ENCODE data around the gene CDC34. TPM values are rescaled to one million over a fixed set of nuclear protein-coding genes. Genes with fewer than 3 reads are reported as not detected.

Gene CDC34
- total RNA-seq, 1 donor from 2014 or later: 52.8 TPM

DNA sequence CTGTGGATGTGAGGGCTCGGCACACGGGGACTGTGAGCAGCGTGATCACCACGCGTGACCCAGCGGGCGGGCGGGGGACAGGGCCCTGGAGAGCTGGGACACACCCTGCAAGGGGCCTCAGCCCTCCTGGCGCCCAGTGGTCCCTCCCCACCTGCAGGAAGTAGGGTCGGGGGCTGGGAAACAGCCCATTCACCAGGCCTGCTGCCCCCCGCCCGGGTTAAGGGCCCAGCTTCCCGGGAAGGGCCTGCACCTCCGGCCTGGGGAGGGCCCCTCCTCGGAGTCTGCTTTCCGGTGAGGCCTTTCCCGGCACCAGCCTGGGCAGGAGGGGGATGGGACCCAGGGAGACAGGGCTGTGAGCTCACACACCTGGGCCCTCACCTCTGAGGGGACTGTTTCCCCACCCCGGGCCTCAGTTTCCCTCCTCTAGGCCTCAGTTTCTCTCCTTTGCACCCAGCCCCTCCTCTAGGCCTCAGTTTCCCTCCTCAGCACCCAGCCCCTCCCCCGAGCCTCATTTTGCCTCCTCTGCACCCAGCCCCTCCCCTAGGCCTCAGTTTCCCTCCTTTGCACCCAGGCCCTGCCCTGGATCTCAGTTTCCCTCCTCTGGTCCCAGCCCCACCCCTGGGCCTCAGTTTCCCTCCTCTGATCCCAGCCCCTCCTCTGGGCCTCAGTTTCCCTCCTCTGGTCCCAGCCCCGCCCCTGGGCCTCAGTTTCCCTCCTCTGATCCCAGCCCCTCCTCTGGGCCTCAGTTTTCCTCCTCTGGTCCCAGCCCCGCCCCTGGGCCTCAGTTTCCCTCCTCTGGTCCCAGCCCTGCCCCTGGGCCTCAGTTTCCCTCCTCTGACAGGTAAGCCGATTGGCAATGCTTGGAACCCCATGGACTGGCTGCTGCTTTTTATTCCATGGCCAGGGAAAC, 37.1 kb upstream of the CDC34 start:
- Mint-ChIP-seq H3K27ac (no peak overlapping the region), H3K36me3 (ENCODE audit: low read depth) (peaks cover 1% of the 10 kb centered on the region), H3K4me1 (peaks cover 2% of the 10 kb centered on the region), H3K4me3 (no peak overlapping the region), H3K27me3 (peaks cover 14% of the 10 kb centered on the region), H3K9me3 (no peaks in the 10 kb centered on the region)
- DNase-seq: no peak
- intact Hi-C loops (cut with micrococcal nuclease): no loop called here

DNA sequence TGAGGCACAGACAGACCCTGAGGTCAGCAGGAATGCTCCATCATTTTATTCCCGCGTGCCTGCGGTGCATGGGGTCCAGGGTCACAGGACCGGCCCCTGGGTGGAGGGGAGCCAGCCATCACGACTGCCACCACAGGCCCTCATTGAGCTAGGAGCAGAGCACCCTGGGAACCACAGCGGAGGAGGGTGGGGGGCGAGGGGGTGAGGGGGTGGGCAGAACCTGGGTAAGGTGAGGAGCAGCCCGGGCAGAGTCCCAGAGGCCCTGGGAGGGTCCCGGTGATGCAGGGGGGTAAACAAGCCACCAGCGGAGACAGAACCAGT, 36.5 kb upstream of the CDC34 start:
- Mint-ChIP-seq H3K27me3 (peaks cover 17% of the 10 kb centered on the region), H3K27ac (no peak overlapping the region), H3K9me3 (no peaks in the 10 kb centered on the region), H3K36me3 (ENCODE audit: low read depth) (peaks cover 1% of the 10 kb centered on the region), H3K4me3 (no peak overlapping the region), H3K4me1 (no peaks in the 10 kb centered on the region)
- intact Hi-C loops (cut with micrococcal nuclease): no loop called here
- no peak for DNase-seq

DNA sequence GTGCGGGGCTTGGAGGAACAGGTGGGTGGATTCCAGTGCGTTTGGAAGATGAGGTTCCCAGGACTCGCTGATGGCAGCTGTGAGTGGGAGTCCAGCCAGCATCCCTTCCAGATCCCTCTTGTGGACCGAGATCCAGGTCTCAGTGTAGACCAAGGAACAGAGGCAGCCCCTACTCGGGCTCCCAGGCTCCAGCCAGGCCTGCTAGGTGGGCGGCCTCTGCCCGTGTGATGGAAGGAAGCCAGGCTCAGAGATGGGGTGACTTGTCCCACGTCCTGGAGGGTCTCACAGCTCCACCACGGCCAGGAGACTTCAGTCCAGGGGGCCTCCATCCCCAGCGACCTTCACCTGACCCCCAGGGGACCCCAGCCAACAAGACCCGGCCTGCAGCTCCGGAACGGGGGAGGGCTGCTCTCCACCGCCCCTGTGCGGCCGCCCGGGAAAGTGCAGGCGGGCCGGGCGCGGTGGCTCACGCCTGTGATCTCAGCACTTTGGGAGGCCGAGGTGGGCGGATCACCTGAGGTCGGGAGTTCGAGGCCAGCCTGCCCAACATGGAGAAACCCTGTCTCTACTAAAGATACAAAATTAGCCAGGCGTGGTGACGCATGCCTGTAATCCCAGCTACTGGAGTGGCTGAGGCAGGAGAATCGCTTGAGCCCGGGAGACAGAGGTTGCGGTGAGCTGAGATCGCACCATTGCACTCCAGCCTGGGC, 36.0 kb upstream of the CDC34 start:
- Mint-ChIP-seq H3K27me3 (peaks cover 17% of the 10 kb centered on the region), H3K36me3 (ENCODE audit: low read depth) (peaks cover 1% of the 10 kb centered on the region), H3K9me3 (no peaks in the 10 kb centered on the region), H3K27ac (no peak overlapping the region), H3K4me3 (no peak overlapping the region), H3K4me1 (no peaks in the 10 kb centered on the region)
- DNase-seq: peak; percentile 87
- intact Hi-C loops (cut with micrococcal nuclease): no loop called here

DNA sequence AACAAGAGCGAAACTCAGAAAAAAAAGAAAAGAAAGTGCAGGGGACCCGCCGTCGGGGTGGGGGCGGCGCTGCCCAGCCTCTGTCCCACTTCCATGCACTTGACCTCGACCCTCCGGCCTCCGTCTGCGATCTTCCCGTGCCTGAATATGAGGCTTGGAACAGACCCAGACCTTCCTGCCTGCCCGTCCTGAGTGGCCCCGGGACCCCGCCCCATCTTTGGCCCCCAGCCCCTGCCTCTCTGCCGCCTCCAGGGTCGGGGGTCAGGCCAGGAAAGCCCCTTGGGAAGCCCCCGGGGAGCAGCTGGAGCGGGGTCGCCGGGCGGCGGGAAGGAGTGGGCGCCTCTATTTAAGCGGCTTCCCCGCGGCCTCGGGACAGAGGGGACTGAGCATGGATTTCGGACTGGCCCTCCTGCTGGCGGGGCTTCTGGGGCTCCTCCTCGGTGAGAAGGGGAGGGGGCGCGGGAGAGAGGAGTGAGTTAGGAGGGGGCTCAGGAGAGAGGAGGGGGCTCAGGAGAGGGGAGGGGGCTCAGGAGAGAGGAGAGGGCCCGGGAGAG, 35.4 kb upstream of the CDC34 start, which contains the start of gene MADCAM1:
Gene MADCAM1 (plus strand): TSS at position 375 of the 554 bp plus-strand sequence. CDS start 14 bp downstream, at position 389.
- no peak within 1 kb of the TSS for H3K4me3 Mint-ChIP-seq
- DNase-seq: no peak
- no peaks in the 10 kb centered on the region for H3K9me3 Mint-ChIP-seq
- H3K27ac Mint-ChIP-seq: no peak within 1 kb of the TSS
- peaks cover 1% of the 10 kb centered on the region for H3K36me3 Mint-ChIP-seq (ENCODE audit: low read depth)
- intact Hi-C loops (cut with micrococcal nuclease): no loop called here
- H3K4me1 Mint-ChIP-seq: no peaks in the 10 kb centered on the region
- peaks cover 17% of the 10 kb centered on the region for H3K27me3 Mint-ChIP-seq

DNA sequence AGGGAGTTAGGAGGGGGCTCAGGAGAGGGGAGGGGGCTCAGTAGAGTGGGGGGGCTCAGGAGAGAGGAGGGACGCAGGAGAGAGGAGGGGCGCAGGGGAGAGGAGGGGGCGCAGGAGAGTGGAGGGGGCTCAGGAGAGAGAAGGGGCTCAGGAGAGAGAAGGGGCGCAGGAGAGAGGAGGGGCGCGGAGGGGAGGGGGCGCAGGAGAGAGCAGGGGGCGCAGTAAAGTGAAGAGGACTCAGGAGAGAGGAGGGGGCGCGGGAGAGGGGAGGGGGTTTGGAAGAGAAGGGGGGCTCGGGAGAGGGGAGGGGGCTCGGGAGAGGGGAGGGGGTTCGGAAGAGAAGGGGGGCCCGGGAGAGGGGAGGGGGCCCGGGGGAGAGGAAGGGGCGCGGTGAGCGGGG, 34.6 kb upstream of the CDC34 start:
- H3K4me1 Mint-ChIP-seq: no peaks in the 10 kb centered on the region
- intact Hi-C loops (cut with micrococcal nuclease): no loop called here
- H3K4me3 Mint-ChIP-seq: no peak overlapping the region
- H3K9me3 Mint-ChIP-seq: no peaks in the 10 kb centered on the region
- no peak overlapping the region for H3K27ac Mint-ChIP-seq
- H3K36me3 Mint-ChIP-seq (ENCODE audit: low read depth): peaks cover 1% of the 10 kb centered on the region
- no peak for DNase-seq
- peaks cover 19% of the 10 kb centered on the region for H3K27me3 Mint-ChIP-seq

DNA sequence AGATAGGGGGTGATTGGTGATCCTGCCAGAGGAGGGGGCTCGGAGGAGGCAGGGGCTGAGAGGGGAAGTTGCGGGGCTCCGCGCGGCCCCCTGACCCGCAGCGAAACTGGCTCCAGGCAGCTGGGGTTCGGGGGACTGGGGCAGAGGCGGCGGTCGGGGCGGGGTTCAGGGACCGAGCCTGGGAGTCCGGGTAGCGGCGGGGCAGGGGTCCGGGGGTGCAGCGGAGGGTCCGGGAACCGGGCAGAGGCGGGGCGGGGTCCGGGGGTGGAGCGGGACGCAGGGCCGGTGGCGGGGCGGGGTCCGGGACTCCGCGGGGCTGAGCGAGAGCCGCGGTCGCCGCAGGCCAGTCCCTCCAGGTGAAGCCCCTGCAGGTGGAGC, 34.1 kb upstream of the CDC34 start:
- peaks cover 1% of the 10 kb centered on the region for H3K4me1 Mint-ChIP-seq

DNA sequence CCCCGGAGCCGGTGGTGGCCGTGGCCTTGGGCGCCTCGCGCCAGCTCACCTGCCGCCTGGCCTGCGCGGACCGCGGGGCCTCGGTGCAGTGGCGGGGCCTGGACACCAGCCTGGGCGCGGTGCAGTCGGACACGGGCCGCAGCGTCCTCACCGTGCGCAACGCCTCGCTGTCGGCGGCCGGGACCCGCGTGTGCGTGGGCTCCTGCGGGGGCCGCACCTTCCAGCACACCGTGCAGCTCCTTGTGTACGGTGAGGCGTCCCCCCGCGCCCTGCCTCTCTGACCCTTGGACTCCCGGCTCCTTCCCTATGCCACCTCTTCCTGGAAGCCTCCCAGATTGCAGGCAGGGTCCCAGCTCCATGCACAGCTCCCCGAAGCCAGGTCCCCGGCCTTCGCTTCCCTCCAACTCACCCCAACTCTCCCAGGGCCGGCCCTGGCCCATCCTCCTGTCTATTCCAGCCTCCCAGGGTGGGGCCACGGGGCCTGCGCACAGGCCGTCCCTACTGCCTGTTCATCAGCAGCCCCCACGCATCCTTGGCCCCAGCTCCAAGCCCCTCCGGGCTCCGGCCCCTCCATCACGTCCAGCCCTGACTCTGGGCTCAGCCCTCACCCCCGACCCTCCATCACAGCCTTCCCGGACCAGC, 33.6 kb upstream of the CDC34 start:
- Mint-ChIP-seq H3K36me3 (ENCODE audit: low read depth) (no peaks in the 10 kb centered on the region), H3K4me3 (no peak overlapping the region), H3K27ac (no peak overlapping the region), H3K4me1 (peaks cover 4% of the 10 kb centered on the region), H3K9me3 (no peaks in the 10 kb centered on the region), H3K27me3 (peaks cover 19% of the 10 kb centered on the region)
- intact Hi-C loops (cut with micrococcal nuclease): no loop called here
- no peak for DNase-seq

More for the DNA sequence above, 34.1 kb upstream of the CDC34 start:
- no peak for DNase-seq
- intact Hi-C loops (cut with micrococcal nuclease): no loop called here
- H3K27me3 Mint-ChIP-seq: peaks cover 19% of the 10 kb centered on the region
- H3K27ac Mint-ChIP-seq: no peak overlapping the region
- no peak overlapping the region for H3K4me3 Mint-ChIP-seq
- H3K9me3 Mint-ChIP-seq: no peaks in the 10 kb centered on the region
- H3K36me3 Mint-ChIP-seq (ENCODE audit: low read depth): peaks cover 1% of the 10 kb centered on the region

DNA sequence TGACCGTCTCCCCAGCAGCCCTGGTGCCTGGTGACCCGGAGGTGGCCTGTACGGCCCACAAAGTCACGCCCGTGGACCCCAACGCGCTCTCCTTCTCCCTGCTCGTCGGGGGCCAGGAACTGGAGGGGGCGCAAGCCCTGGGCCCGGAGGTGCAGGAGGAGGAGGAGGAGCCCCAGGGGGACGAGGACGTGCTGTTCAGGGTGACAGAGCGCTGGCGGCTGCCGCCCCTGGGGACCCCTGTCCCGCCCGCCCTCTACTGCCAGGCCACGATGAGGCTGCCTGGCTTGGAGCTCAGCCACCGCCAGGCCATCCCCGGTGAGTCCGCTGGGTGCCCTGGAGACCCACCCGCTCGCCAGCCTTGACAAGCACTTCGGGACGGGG, 33.1 kb upstream of the CDC34 start:
- Mint-ChIP-seq H3K36me3 (ENCODE audit: low read depth) (no peaks in the 10 kb centered on the region), H3K27ac (no peak overlapping the region), H3K4me1 (peaks cover 4% of the 10 kb centered on the region), H3K27me3 (peaks cover 19% of the 10 kb centered on the region), H3K9me3 (no peaks in the 10 kb centered on the region), H3K4me3 (no peak overlapping the region)
- intact Hi-C loops (cut with micrococcal nuclease): no loop called here
- DNase-seq: no peak

DNA sequence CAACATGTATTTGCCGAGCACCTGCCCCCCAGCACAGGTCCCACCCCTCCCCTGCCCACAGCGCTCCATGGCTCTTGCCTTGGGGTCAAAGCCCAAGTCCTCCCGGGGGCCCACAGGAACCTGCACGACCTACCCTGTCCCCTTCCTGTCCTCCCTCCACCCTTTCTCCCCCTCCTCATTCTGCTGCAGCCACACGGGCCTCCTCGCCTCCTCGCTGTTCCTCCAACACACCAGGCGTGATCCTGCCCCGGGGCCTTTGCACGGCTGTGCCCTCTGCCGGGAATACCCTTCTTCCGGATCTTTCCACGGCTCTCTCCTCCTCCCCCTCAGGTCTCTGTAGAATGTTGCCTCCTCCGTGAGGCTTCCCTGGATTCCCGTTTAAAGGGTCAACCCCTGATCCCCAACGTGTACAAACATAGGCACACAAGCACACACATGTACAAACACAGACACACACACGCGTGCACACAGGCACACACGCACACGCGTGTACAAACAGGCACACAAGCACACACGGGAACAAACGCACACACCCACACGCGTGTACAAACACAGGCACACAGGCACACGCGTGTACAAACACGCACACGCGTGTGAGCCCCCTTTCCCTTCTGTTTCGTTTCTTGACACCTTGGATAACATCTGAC, 32.5 kb upstream of the CDC34 start:
- Mint-ChIP-seq H3K4me3 (no peak overlapping the region), H3K9me3 (no peaks in the 10 kb centered on the region), H3K27ac (peak overlapping the region; percentile 41), H3K36me3 (ENCODE audit: low read depth) (no peaks in the 10 kb centered on the region), H3K4me1 (peaks cover 4% of the 10 kb centered on the region), H3K27me3 (peaks cover 19% of the 10 kb centered on the region)
- intact Hi-C loops (cut with micrococcal nuclease): no loop called here
- no peak for DNase-seq

DNA sequence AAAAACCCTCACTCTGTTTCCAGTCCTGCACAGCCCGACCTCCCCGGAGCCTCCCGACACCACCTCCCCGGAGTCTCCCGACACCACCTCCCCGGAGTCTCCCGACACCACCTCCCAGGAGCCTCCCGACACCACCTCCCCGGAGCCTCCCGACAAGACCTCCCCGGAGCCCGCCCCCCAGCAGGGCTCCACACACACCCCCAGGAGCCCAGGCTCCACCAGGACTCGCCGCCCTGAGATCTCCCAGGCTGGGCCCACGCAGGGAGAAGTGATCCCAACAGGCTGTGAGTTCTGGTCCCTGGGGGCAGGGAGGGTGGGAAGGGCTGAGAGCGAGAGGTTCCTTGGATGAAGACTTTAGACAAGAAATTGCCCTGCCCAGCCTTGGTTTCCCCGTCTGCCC, 29.9 kb upstream of the CDC34 start:
- H3K4me3 Mint-ChIP-seq: no peak overlapping the region
- no peak for DNase-seq
- no peaks in the 10 kb centered on the region for H3K36me3 Mint-ChIP-seq (ENCODE audit: low read depth)
- intact Hi-C loops (cut with micrococcal nuclease): no loop called here
- no peaks in the 10 kb centered on the region for H3K9me3 Mint-ChIP-seq
- peaks cover 9% of the 10 kb centered on the region for H3K4me1 Mint-ChIP-seq
- no peak overlapping the region for H3K27ac Mint-ChIP-seq
- peaks cover 16% of the 10 kb centered on the region for H3K27me3 Mint-ChIP-seq

DNA sequence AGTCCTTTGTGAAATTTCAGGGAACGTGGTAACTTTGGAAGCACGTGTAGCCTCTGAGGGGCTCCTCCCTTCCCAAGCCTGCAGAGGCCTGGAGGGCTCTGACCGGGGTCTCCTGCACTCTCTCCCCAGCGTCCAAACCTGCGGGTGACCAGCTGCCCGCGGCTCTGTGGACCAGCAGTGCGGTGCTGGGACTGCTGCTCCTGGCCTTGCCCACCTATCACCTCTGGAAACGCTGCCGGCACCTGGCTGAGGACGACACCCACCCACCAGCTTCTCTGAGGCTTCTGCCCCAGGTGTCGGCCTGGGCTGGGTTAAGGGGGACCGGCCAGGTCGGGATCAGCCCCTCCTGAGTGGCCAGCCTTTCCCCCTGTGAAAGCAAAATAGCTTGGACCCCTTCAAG, 26.9 kb upstream of the CDC34 start:
- Mint-ChIP-seq H3K4me1 (peaks cover 24% of the 10 kb centered on the region), H3K36me3 (ENCODE audit: low read depth) (peaks cover 2% of the 10 kb centered on the region), H3K4me3 (no peak overlapping the region), H3K9me3 (no peaks in the 10 kb centered on the region), H3K27me3 (peaks cover 2% of the 10 kb centered on the region), H3K27ac (no peak overlapping the region)
- intact Hi-C loops (cut with micrococcal nuclease): loop anchor here (5.0 kb wide), 1 partner anchor 122 kb away; no protein-coding TSS in a partner anchor
- no peak for DNase-seq

DNA sequence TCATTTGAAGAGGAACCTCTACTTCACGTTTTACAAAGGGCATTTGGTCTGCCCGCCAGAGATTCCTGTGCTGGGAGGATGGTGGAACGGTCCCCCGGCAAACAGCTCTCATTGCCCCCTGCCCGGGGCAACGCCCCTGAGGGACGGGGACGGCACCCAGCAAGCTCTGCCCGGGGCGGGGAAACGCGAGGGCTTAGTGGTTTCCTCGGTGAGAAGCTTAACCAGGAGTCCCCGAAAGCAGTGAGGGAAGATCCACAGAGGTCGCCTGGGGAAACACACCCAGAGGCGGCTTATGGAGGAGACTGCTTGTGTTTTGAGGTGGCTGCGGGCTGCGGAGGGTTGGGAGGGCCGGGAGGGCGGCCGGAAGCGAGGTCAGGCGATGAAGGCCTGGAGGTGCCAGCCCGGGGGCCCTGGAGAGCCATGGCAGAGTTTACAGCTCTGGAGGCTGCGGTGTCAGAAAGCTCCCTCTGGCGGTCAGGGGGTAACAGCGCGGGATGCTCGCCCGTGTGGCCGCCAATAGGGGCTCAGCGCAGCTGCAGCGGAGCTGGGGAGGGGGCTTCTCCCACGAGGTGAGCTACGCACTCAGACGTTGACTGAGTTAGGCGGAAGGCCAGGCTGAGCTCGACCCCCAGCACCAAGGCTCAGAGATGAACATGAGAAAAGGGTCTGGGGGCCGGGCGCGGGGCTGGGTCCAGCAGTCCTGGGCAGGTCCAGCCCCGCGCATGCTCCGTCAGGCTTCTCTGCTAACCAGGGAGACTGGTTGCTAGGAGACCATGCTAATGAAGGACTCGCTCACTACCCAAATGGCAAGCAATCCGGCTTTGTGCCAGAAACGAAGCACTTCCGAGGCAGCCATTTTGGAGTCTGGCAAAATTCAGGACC, 24.9 kb upstream of the CDC34 start:
- H3K36me3 Mint-ChIP-seq (ENCODE audit: low read depth): peaks cover 5% of the 10 kb centered on the region
- peaks cover 1% of the 10 kb centered on the region for H3K27me3 Mint-ChIP-seq
- H3K27ac Mint-ChIP-seq: peak overlapping the region; percentile 99
- intact Hi-C loops (cut with micrococcal nuclease): loop anchor here (1.0 to 5.0 kb wide), 4 partner anchors 17 to 124 kb away; partner anchors contain the start of genes BSG and CDC34
- peak; percentile 98 for DNase-seq
- peak overlapping the region; percentile 90 for H3K4me3 Mint-ChIP-seq
- peaks cover 37% of the 10 kb centered on the region for H3K4me1 Mint-ChIP-seq
- no peaks in the 10 kb centered on the region for H3K9me3 Mint-ChIP-seq

Measured in activated CD4-positive, alpha-beta T cell treated with anti-CD3 and anti-CD28 coated beads, Interleukin-2, amount 10 ng/mL, durations not matched to agents 24 days and 14 days (primary cell).